A549 (cell line): ENCODE results near the gene ADORA3.

Experiments used
- CTCF ChIP-seq: fragments of >200 bp; sonication (Bioruptor Twin); formaldehyde crosslinking; IDR thresholded peaks from 3 replicates; pipeline ENCODE4 v1.5.1; 2016
- ESRRA ChIP-seq: fragments of 150-350 bp; IDR thresholded peaks from 2 replicates; pipeline ENCODE4 v1.6.1; 2014; ENCODE audit warnings: mild to moderate bottlenecking, low read length, borderline replicate concordance
- MAX ChIP-seq: IDR thresholded peaks from 2 replicates; pipeline ENCODE4 v1.6.1; 2012
- MYC ChIP-seq: IDR thresholded peaks from 2 replicates; pipeline ENCODE4 v1.6.1; 2012; ENCODE audit warnings: mild to moderate bottlenecking, inconsistent platforms, low read length, improper control_type of control experiment, borderline replicate concordance
- POLR2A ChIP-seq: IDR thresholded peaks from 2 replicates; pipeline ENCODE4 v1.6.1; 2012; ENCODE audit warnings: mild to moderate bottlenecking, low read length

GRCh38 chr1:111465754-111466153 lies 37.7 kb downstream of the ADORA3 start:
- no peak for TF ChIP-seq MYC
- TF ChIP-seq CTCF: no peak
- TF ChIP-seq MAX: no peak
- no peak for TF ChIP-seq ESRRA
- no peak for TF ChIP-seq POLR2A
